BLaER1 (cell line): ENCODE measurements around the gene MAN1C1.
A peak's percentile ranks its signal among the peaks of the same experiment; 100 is the strongest.

ENCODE experiments used
- H3K27ac ChIP-seq: shearing (Covaris generic); formaldehyde crosslinking; 2 replicates; pipeline ENCODE4 v1.8.1; 2022
- H3K27me3 ChIP-seq: shearing (Covaris generic); formaldehyde crosslinking; 2 replicates; pipeline ENCODE4 v1.8.1; 2022
- H3K36me3 ChIP-seq: shearing (Covaris generic); formaldehyde crosslinking; 2 replicates; pipeline ENCODE4 v1.8.1; 2022
- H3K4me1 ChIP-seq: shearing (Covaris generic); formaldehyde crosslinking; 2 replicates; pipeline ENCODE4 v1.8.1; 2022
- H3K4me2 ChIP-seq: shearing (Covaris generic); formaldehyde crosslinking; 2 replicates; pipeline ENCODE4 v1.8.1; 2022
- H3K4me3 ChIP-seq: shearing (Covaris generic); formaldehyde crosslinking; 2 replicates; pipeline ENCODE4 v1.8.1; 2022
- H3K9ac ChIP-seq: shearing (Covaris generic); formaldehyde crosslinking; 2 replicates; pipeline ENCODE4 v1.8.1; 2022
- H3K9me3 ChIP-seq: shearing (Covaris generic); formaldehyde crosslinking; 2 replicates; pipeline ENCODE4 v1.8.1; 2022
- H4K20me1 ChIP-seq: shearing (Covaris generic); formaldehyde crosslinking; 2 replicates; pipeline ENCODE4 v1.8.1; 2022
- Cebpa-rat ChIP-seq: shearing (Covaris generic); IDR thresholded peaks from 2 replicates; pipeline ENCODE4 v1.8.1; 2022

Gene MAN1C1

GRCh38 chr1:25802915-25803314 is 186.3 kb downstream of the MAN1C1 start:
- Histone ChIP-seq H3K9me3 (no peaks in the 10 kb centered on the region), H4K20me1 (peaks cover 27% of the 10 kb centered on the region; the same call in 1 of the 2 replicates), H3K4me1 (peaks cover 89% of the 10 kb centered on the region), H3K27ac (no peak overlapping the region), H3K4me3 (no peak overlapping the region), H3K36me3 (peaks cover 16% of the 10 kb centered on the region; the same call in 1 of the 2 replicates), H3K27me3 (no peaks in the 10 kb centered on the region), H3K9ac (no peak overlapping the region), H3K4me2 (peak overlapping the region; percentile 84)
- no peak for TF ChIP-seq Cebpa-rat

- H3K27me3 ChIP-seq, result no peaks in the 10 kb centered on the region
- H3K9ac ChIP-seq, result no peak overlapping the region
- peaks cover 92% of the 10 kb centered on the region for H3K4me1 ChIP-seq
- H3K27ac ChIP-seq, result no peak overlapping the region
- H3K9me3 ChIP-seq, result no peaks in the 10 kb centered on the region
- peaks cover 27% of the 10 kb centered on the region; the same call in 1 of the 2 replicates for H4K20me1 ChIP-seq
- H3K4me3 ChIP-seq, result no peak overlapping the region
- peak overlapping the region; percentile 84 for H3K4me2 ChIP-seq
- H3K36me3 ChIP-seq, result peaks cover 16% of the 10 kb centered on the region; the same call in 1 of the 2 replicates
- no peak for TF ChIP-seq Cebpa-rat
Observed at GRCh38 chr1:25803368-25803767, 186.8 kb downstream of the MAN1C1 start.

- no peak for TF ChIP-seq Cebpa-rat
- Histone ChIP-seq H3K36me3 (peaks cover 16% of the 10 kb centered on the region; the same call in 1 of the 2 replicates), H3K4me1 (peaks cover 92% of the 10 kb centered on the region), H3K9me3 (no peaks in the 10 kb centered on the region), H4K20me1 (peaks cover 27% of the 10 kb centered on the region), H3K9ac (no peak overlapping the region), H3K4me3 (no peak overlapping the region), H3K27ac (no peak overlapping the region), H3K4me2 (peak overlapping the region; percentile 84), H3K27me3 (no peaks in the 10 kb centered on the region)
Observed at GRCh38 chr1:25804244-25804963, 187.8 kb downstream of the MAN1C1 start.

- peaks cover 16% of the 10 kb centered on the region; the same call in 1 of the 2 replicates for H3K36me3 ChIP-seq
- H3K4me3 ChIP-seq, result no peak overlapping the region
- no peak for TF ChIP-seq Cebpa-rat
- H4K20me1 ChIP-seq, result peaks cover 28% of the 10 kb centered on the region
- no peak overlapping the region for H3K27ac ChIP-seq
- H3K4me2 ChIP-seq, result peak overlapping the region; percentile 59
- H3K9me3 ChIP-seq, result no peaks in the 10 kb centered on the region
- H3K9ac ChIP-seq, result peak overlapping the region; percentile 18; the same call in 1 of the 2 replicates
- H3K4me1 ChIP-seq, result peaks cover 96% of the 10 kb centered on the region
- no peaks in the 10 kb centered on the region for H3K27me3 ChIP-seq
Observed at GRCh38 chr1:25804964-25805862, 188.6 kb downstream of the MAN1C1 start.

- Histone ChIP-seq H4K20me1 (peaks cover 34% of the 10 kb centered on the region), H3K36me3 (peaks cover 16% of the 10 kb centered on the region; the same call in 1 of the 2 replicates), H3K4me1 (peaks cover 98% of the 10 kb centered on the region), H3K27ac (no peak overlapping the region), H3K9me3 (no peaks in the 10 kb centered on the region), H3K27me3 (no peaks in the 10 kb centered on the region), H3K4me3 (no peak overlapping the region), H3K4me2 (peak overlapping the region; percentile 59), H3K9ac (peak overlapping the region; percentile 18; the same call in 1 of the 2 replicates)
- TF ChIP-seq Cebpa-rat, result no peak
Observed at GRCh38 chr1:25805863-25806225, 189.3 kb downstream of the MAN1C1 start.

- peak overlapping the region; percentile 59; the same call in 1 of the 2 replicates for H3K4me2 ChIP-seq
- H3K27me3 ChIP-seq, result no peaks in the 10 kb centered on the region
- peaks cover 20% of the 10 kb centered on the region for H3K36me3 ChIP-seq
- peaks cover 35% of the 10 kb centered on the region for H4K20me1 ChIP-seq
- no peak overlapping the region for H3K27ac ChIP-seq
- TF ChIP-seq Cebpa-rat, result no peak
- H3K4me1 ChIP-seq, result peaks cover 96% of the 10 kb centered on the region
- H3K9ac ChIP-seq, result no peak overlapping the region
- H3K9me3 ChIP-seq, result no peaks in the 10 kb centered on the region
- H3K4me3 ChIP-seq, result no peak overlapping the region
Observed at GRCh38 chr1:25806418-25806817, 189.8 kb downstream of the MAN1C1 start.

GRCh38 chr1:25807480-25808390 is 191.1 kb downstream of the MAN1C1 start:
- Histone ChIP-seq H4K20me1 (peaks cover 36% of the 10 kb centered on the region), H3K4me3 (no peak overlapping the region), H3K9me3 (no peaks in the 10 kb centered on the region), H3K27ac (0 out of 2 replicates have a peak overlapping the region, but pooled peaks have one; percentile 41), H3K9ac (0 out of 2 replicates have a peak overlapping the region, but pooled peaks have one; percentile 24), H3K4me2 (peak overlapping the region; percentile 89), H3K27me3 (no peaks in the 10 kb centered on the region), H3K4me1 (peaks cover 83% of the 10 kb centered on the region), H3K36me3 (peaks cover 31% of the 10 kb centered on the region)
- no peak for TF ChIP-seq Cebpa-rat

GRCh38 chr1:25808481-25809244 is 192.1 kb downstream of the MAN1C1 start:
- Histone ChIP-seq H3K4me3 (peak overlapping the region; percentile 40; the same call in 1 of the 2 replicates), H3K4me2 (peak overlapping the region; percentile 89), H3K9ac (peak overlapping the region; percentile 45; the same call in 1 of the 2 replicates), H3K9me3 (no peaks in the 10 kb centered on the region), H3K4me1 (peaks cover 74% of the 10 kb centered on the region), H4K20me1 (peaks cover 32% of the 10 kb centered on the region), H3K36me3 (peaks cover 40% of the 10 kb centered on the region), H3K27ac (peak overlapping the region; percentile 72), H3K27me3 (no peaks in the 10 kb centered on the region)
- TF ChIP-seq Cebpa-rat, result no peak
